DMS153 treated with DMSO at 0.1 percent for 48 hours (cell line): ENCODE results near the gene ZNF600.
"Not testable (repeated sequence)": the region's sequence is repeated elsewhere in the genome, so short reads cannot be mapped to it uniquely, and the experiment has no call there.

Source experiments
- DNase-seq: peaks from one replicate; lab custom pipeline; 2025; ENCODE audit not compliant: unreplicated experiment; lab: John Stamatoyannopoulos, UW

ZNF600 gene

DNA sequence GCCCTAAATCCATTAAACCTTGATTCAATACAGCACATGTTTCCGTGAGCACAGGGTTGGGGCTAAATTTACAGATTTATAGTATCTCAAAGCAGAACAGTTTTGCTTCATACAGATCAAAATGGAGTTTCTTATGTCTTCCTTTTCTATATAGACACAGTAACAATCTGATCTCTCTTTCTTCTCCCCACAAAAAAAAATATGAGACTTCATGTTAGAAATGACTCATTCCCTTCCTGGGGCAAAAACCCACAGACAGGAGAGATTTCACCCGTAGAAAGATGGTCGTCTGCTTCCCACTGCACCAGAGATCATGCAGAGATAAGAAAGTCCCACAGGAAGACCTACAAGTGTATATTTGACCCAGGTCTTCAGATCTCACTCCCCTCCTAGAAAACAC, 44.1 kb downstream of the ZNF600 start:
- no peak for DNase-seq

DNA sequence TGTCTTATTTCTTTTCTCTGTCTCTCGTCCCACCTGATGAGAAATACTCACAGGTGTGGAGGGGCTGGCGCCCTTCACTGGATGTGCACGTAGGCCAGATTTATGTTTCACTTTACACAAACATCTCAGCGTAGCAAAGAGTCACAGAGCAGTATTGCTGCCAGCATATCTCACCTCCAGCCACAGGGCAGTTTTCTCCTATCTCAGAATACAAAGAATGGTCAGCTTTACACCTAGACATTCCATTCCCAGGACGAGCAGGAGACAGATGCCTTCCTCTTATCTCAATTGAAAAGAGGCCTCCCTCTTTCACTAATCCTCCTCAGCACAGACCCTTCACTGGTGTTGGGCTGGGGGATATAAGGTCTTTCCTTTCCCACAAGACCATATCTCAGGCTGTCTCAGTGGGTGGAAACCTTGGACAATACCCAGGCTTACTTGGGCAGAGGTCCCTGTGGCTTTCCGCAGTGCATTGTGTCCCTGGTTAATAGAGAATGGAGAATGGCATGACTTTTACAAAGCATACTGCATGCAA, 44.6 kb downstream of the ZNF600 start:
- no peak for DNase-seq

DNA sequence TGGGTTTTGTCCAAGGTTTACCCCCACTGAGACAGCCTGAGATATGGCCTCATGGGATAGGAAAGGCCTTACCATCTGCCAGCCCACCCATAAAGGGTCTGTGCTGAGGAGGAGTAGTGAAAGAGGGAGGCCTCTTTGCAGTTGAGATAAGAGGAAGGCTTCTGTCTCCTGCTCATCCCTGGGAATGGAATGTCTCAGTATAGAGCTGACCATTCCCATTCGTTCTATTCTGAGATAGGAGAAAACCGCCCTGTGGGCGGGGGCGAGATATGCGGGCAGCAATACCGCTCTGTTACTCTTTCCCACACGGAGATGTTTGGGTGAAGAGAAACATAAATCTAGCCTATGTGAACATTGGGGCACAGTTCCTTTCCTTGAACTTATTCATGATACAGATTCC, 45.2 kb downstream of the ZNF600 start:
- DNase-seq = not testable (repeated sequence)

GRCh38 chr19:52739576-52739975, 47.0 kb downstream of the ZNF600 start:
- DNase-seq = no peak

DNA sequence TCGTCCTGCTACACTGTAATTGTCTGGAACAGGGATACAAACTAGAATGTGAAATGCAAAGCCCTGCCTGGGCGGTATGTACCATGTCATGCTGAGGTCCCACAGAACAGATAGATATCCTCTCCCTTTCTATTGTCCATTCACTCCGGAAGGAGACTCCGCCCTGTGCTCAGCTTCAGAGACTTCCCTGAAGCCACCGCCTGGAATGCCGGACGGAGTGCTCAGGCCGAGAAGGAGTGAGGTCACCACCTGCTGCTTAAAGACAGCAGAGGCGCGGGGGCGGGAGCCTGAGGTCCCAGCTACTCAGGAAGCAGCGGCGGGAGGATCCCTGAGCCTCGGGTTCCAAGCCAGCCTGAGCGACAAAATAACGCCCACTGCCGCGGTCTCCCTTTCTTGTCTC, 50.9 kb downstream of the ZNF600 start:
- DNase-seq = peak; percentile 47

GRCh38 chr19:52734893-52735661, 51.5 kb downstream of the ZNF600 start, which contains the start of gene ZNF611:
ZNF611 (minus strand) TSS chr19:52735044; CDS start chr19:52715894, 19,150 bp downstream.
- peak; percentile 85 for DNase-seq

DNA sequence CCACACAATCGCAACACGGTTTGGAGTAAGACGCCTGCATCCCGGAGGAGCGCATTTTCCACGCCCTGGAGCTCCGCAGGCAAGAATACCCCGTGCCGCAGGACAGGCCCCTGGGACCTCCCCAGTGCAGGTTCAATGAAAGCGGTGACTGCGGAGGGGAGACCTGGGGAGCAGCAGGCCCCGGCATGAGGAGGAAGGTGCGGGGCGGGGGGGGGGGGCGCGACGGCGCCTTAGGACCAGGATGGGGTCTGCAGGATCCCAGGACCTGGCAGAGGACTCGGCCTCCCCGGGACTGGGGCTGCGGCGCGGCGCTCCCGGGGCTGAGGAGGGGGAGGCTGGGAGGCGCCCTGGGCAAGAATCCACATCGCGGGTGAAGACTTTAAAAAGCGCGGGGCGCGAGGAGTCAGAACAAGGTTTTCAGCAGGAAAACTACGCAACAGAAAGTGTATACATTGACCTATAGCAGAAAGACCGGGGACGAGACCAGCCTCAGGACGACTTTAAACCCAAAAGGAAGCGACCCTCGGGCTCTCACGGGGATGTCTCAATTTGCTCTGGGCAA, 52.2 kb downstream of the ZNF600 start:
- DNase-seq = no peak

DNA sequence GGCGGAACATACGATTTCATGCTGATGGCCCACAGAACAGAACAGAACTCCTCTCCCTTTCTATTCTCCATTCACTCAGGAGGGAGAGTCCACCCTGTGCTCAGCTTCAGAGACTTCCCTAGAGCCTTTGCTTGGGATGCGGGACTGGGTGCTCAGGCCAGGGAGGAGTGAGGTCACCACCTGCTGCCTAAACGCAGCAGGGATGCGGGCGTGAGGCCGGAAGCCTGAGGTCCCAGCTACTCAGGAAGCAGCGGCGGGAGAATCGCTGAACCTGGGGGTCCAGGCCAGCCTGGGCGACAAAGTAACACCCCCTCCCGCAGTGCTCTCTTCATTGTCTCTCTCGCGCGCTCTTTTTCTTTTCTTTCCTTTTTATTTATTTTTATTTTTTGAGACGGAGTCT, 60.5 kb downstream of the ZNF600 start:
- not testable (repeated sequence) for DNase-seq

- no peak for DNase-seq
These were observed 61.0 kb downstream of the ZNF600 start for GRCh38 chr19:52725528-52725961.

- no peak for DNase-seq
These were observed 61.7 kb downstream of the ZNF600 start for GRCh38 chr19:52724701-52725514.

DNA sequence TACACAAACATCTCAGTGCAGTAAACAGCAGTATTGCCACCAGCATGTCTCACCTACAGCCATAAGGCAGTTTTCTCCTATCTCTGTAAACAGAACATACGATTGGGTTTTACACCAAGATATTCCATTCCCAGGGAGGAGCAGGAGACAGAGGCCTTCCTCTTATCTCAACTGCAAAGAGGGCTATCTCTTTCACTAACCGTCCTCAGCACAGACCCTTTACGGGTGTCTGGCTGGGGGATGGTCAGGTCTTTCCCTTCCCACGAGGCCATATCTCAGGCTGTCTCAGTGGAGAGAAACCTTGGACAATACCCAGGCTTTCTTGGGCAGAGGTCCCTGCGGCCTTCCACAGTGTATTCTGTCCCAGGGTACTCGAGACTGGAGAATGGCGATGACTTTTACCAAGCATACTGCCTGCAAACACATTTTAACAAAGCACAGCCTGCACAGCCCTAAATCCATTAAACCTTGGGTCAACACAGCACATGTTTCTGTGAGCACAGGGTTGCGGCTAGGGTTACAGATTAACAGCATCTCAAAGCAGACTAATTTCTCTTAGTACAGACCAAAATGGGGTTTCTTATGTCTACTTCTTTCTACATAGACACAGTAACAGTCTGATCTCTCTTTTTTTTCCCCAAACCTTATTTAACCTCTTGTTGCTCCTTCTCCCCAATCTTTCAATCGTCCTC, 62.5 kb downstream of the ZNF600 start:
- not testable (repeated sequence) for DNase-seq

DNA sequence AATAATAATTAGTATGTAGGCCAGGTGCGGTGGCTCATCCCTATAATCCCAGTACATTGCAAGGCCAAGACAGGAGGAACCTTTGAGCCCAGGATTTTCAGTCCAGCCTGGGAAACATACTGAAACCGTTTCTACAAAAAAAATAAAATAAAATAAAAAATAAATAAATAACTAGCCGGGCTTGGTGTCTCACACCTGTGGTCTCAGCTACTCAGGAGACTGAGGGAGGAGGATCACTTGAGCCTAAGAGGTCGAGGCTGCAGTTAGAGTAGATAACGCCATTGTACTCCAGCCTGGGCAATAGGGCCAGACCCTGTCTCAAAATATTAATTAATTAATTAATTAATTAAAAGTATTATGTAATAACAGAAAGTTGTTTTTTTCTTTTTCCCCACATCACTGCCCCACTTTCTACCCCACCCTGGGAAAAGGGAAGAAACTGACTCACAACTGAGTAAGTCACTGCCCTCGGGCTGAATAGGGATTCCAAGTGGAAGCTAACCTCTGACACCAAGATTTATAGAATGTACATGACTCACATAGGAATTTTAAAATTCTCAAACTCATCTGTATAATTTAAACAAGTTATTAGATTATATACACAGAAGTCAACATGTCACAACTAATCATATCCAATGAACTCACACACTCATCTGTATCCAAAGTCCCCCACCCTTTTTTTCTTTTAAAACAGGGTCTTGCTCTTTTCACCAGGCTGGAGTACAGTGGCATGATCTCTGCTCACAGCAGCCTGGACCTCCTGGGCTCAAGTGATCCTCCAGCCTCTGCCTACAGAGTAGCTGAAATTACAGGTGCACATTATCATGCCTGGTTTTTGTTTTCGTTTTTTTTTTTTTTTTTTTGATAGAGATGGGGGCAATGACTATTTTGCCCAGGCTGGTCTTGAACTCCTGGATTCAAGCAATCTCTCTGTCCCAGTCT, 64.3 kb downstream of the ZNF600 start:
- no peak for DNase-seq

GRCh38 chr19:52720541-52720940, 66.0 kb downstream of the ZNF600 start:
- not testable (repeated sequence) for DNase-seq

DNA sequence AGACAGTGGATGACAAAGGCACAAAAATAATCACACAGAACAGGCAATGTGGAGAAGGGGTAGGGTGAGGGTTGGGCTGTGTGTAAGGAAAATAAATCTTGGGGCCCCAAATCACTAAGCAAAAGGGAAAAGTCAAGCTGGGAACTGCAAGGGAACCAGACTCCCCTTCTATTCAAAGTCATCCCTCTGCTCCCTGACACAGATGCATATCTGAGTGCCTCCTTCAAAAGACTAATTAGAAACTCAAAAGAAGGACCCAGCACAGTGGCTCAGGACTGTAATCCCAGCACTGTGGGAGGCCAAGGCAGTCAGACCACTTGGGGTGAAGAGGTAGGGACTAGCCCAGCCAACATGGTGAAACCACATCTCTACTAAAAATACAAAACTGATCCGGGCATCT, 70.1 kb downstream of the ZNF600 start:
- DNase-seq = no peak

DNA sequence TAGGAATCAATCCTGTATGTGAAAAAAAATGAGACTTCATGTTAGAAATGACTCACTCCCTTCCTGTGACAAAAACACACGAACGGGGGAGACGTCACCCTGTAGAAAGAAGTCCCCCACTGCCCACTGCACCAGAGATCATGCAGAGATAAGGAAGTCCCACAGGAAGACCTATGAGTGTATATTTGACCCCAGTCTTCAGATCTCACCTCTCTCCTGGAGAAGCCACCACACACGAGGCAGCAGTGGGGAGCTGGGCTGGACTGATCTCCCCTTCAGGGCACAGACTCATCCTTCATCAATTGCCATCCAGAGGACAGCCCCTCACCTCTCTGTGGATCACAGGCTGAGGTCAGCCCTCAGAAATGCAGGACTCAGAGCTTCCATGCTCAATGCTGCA, 70.7 kb downstream of the ZNF600 start:
- not testable (repeated sequence) for DNase-seq

DNA sequence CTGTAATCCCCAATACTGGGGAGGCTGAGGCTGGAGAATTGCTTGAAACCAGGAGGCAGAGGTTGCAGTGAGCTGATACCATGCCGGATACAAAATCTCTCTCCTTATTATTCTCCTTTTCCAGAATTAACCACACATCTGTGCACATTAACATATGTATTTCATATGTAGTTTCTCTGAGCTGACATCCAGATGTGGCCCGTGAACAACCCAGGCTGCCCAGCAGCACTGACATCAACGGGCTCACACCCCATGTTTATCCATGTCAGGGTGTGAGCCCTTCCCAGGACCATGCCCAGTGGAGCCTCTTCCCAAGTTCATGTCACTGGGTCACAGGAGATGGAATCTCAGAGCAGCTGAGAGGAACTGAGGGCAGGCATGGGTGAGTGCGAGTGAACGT, 71.3 kb downstream of the ZNF600 start:
- DNase-seq = not testable (repeated sequence)
